ENCODE results near the gene ASB5.
"Not testable (repeated sequence)": the region's sequence is repeated elsewhere in the genome, so short reads cannot be mapped to it uniquely, and the experiment has no call there.

The ASB5 gene

GRCh38 chr4:176230836-176231235 lies 38.2 kb downstream of the ASB5 start:
- H3K4me3 ChIP-seq (replicated peaks; ENCODE audit: low read depth, low read length): no peak overlapping the region
- no peak for DNase-seq (ENCODE audit: low read depth)
- no peak for TF ChIP-seq CTCF (IDR thresholded peaks at IDR 0.05; ENCODE audit: low read length, missing control alignments)

GRCh38 chr4:176229645-176230044 lies 39.4 kb downstream of the ASB5 start:
- H3K4me3 ChIP-seq (replicated peaks; ENCODE audit: low read depth, low read length): no peak overlapping the region
- DNase-seq (ENCODE audit: low read depth): no peak
- no peak for TF ChIP-seq CTCF (IDR thresholded peaks at IDR 0.05; ENCODE audit: low read length, missing control alignments)

GRCh38 chr4:176226736-176227135 lies 42.3 kb downstream of the ASB5 start:
- no peak overlapping the region for H3K4me3 ChIP-seq (replicated peaks; ENCODE audit: low read depth, low read length)
- TF ChIP-seq CTCF (IDR thresholded peaks at IDR 0.05; ENCODE audit: low read length, missing control alignments): no peak
- DNase-seq (ENCODE audit: low read depth): no peak

- H3K4me3 ChIP-seq (replicated peaks; ENCODE audit: low read depth, low read length): no peak overlapping the region
- no peak for TF ChIP-seq CTCF (IDR thresholded peaks at IDR 0.05; ENCODE audit: low read length, missing control alignments)
- DNase-seq (ENCODE audit: low read depth): no peak
Observed at GRCh38 chr4:176223561-176223960, 45.5 kb downstream of the ASB5 start.

DNA sequence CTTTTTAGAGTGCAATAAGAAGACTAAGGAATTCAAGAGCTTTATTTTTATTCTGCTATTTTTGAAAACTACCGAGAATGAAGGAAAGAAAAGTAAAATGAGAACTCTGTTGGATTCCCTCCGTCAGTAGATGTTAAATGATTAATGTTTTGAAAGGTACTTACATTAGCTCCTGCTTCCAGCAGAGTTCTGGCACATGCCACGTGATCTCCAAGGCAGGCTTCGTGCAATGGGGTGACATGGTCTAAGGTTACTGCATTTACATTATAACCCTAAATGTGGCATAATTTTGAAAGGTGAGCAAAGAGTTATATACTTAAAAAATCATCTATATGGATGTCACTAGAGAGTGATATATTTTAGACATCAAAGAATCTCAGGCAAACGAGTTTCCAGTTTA lies 46.9 kb downstream of the ASB5 start:
- no peak for TF ChIP-seq CTCF (IDR thresholded peaks at IDR 0.05; ENCODE audit: low read length, missing control alignments)
- DNase-seq (ENCODE audit: low read depth): no peak

DNA sequence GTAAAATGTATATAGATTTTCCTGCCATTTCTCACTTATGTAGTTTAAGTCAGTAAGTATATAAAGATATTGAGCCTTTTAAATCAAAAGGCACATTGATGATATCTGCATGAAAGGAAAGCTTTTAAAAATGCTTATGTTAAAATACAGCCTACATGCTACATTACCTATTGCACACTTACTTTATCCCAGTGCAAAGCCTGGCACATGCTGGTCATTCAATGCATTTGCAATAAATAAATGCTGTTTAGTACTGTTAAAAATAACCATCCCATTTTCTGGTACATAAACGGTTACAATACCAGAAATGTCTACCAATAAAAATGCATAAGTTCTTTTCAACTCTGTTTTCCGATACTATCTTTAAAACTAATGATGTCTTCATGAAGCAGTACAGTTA lies 51.5 kb downstream of the ASB5 start:
- DNase-seq (ENCODE audit: low read depth): no peak
- no peak for TF ChIP-seq CTCF (IDR thresholded peaks at IDR 0.05; ENCODE audit: low read length, missing control alignments)
- H3K4me3 ChIP-seq (replicated peaks; ENCODE audit: low read depth, low read length): no peak overlapping the region

More for the DNA sequence above, 46.9 kb downstream of the ASB5 start:
- H3K4me3 ChIP-seq (replicated peaks; ENCODE audit: low read depth, low read length): no peak overlapping the region

- H3K4me3 ChIP-seq (replicated peaks; ENCODE audit: low read depth, low read length); DNase-seq (ENCODE audit: low read depth): not testable (repeated sequence)
Observed at GRCh38 chr4:176212351-176212750, 56.7 kb downstream of the ASB5 start.

All from fibroblast of pulmonary artery (primary cell).